Epithelial cell of proximal tubule (primary cell): ENCODE results near the gene ULK4. TPM values are rescaled to one million over a fixed set of nuclear protein-coding genes. Genes with fewer than 3 reads are reported as not detected.
"Not testable (repeated sequence)": the region's sequence is repeated elsewhere in the genome, so short reads cannot be mapped to it uniquely, and the experiment has no call there.

ENCODE experiments used
- DNase-seq: peaks from one replicate; pipeline ENCODE4 v3.0.0-alpha.2; 2011; ENCODE audit warnings: low read depth
- H3K4me3 ChIP-seq: 2 replicates; pipeline ENCODE4 v1.5.1; 2011; ENCODE audit warnings: low read depth, mild to moderate bottlenecking, low read length
- CTCF ChIP-seq: conservative IDR thresholded peaks from 2 replicates; pipeline ENCODE4 v1.5.1; 2012; ENCODE audit warnings: low read depth, mild to moderate bottlenecking, low read length
- total RNA-seq: library from RNA; depleted of rRNA; stranded (reverse); fragments of >200 nt; gene quantifications from 2 replicates; pipeline ENCODE4 v1.2.3, GENCODE V29; 2015

Gene ULK4
- total RNA-seq, 1 donor from 2014 or later, result 2.2 TPM

- TF ChIP-seq CTCF, result no peak
- no peak for DNase-seq
- H3K4me3 ChIP-seq, result no peak overlapping the region
Measured at GRCh38 chr3:41394896-41395295, 567.0 kb downstream of the ULK4 start.

GRCh38 chr3:41370765-41371535 lies 591.0 kb downstream of the ULK4 start:
- not testable (repeated sequence) for DNase-seq, H3K4me3 ChIP-seq

- TF ChIP-seq CTCF, result no peak
- no peak for DNase-seq
- no peak overlapping the region for H3K4me3 ChIP-seq
Measured at GRCh38 chr3:41370307-41370706, 591.6 kb downstream of the ULK4 start.

GRCh38 chr3:41369838-41370237 lies 592.1 kb downstream of the ULK4 start:
- no peak for TF ChIP-seq CTCF
- no peak overlapping the region for H3K4me3 ChIP-seq
- no peak for DNase-seq

- no peak for DNase-seq
- no peak for TF ChIP-seq CTCF
- H3K4me3 ChIP-seq, result no peak overlapping the region
Measured at GRCh38 chr3:41365973-41366372, 595.9 kb downstream of the ULK4 start.

- no peak for TF ChIP-seq CTCF
- H3K4me3 ChIP-seq, result no peak overlapping the region
- no peak for DNase-seq
Measured at GRCh38 chr3:41364736-41365135, 597.2 kb downstream of the ULK4 start.

- H3K4me3 ChIP-seq, result no peak overlapping the region
- TF ChIP-seq CTCF, result no peak
- DNase-seq, result no peak
Measured at GRCh38 chr3:41363830-41364523, 597.9 kb downstream of the ULK4 start.
